ENCODE data around the gene PIEZO2.

- TF ChIP-seq POLR2AphosphoS5 (IDR thresholded peaks at IDR 0.05), result no peak
- TF ChIP-seq POLR2A (IDR thresholded peaks at IDR 0.05), result no peak
These were observed 184.2 kb downstream of the PIEZO2 start for GRCh38 chr18:10965119-10965518.
